Spleen (tissue), 11 donors: ENCODE data around the gene UVSSA. TPM values are rescaled to one million over a fixed set of nuclear protein-coding genes. Genes with fewer than 3 reads are reported as not detected.

Source experiments
- DNase-seq: peaks from one replicate; pipeline ENCODE4 v3.0.0-alpha.2; 2020
- H3K27ac ChIP-seq, 8 donors: fragments of 200-600 bp; sonication (generic) in 7 of 8; 1 replicate in 4 of 8; 2 replicates in 4 of 8; pipeline versions ENCODE4 v1.5.0 to v1.8.0; 2016 to 2021; ENCODE audit warnings: inconsistent platforms in 4 of 8, mild to moderate bottlenecking in 4 of 8, moderate library complexity in 1 of 8
- H3K27me3 ChIP-seq, 7 donors: fragments of 200-600 bp; sonication (generic) in 6 of 7; replicated peaks in 1 of 7; 1 replicate in 4 of 7; 2 replicates in 3 of 7; pipeline versions ENCODE4 v1.5.0 to v1.8.0; 2016 to 2021; ENCODE audit warnings: inconsistent platforms in 3 of 7, mild to moderate bottlenecking in 1 of 7
- H3K36me3 ChIP-seq, 6 donors: fragments of 200-600 bp; sonication (generic) in 5 of 6; 1 replicate in 4 of 6; 2 replicates in 2 of 6; pipeline versions ENCODE4 v1.5.0 to v1.8.0; 2016 to 2021; ENCODE audit warnings: inconsistent platforms in 2 of 6
- H3K4me1 ChIP-seq, 6 donors: fragments of 200-600 bp; sonication (generic) in 5 of 6; 1 replicate in 3 of 6; 2 replicates in 3 of 6; pipeline versions ENCODE4 v1.5.0 to v1.8.0; 2016 to 2021; ENCODE audit warnings: inconsistent platforms in 3 of 6
- H3K4me3 ChIP-seq, 8 donors: fragments of 200-600 bp; sonication (generic) in 7 of 8; 1 replicate in 4 of 8; 2 replicates in 4 of 8; pipeline versions ENCODE4 v1.5.0 to v1.8.0; 2016 to 2021; ENCODE audit warnings: inconsistent platforms in 4 of 8, mild to moderate bottlenecking in 4 of 8, moderate library complexity in 2 of 8
- H3K9me3 ChIP-seq, 8 donors: fragments of 200-600 bp; sonication (generic) in 7 of 8; 1 replicate in 4 of 8; 2 replicates in 4 of 8; pipeline versions ENCODE4 v1.5.0 to v1.8.0; 2016 to 2021; ENCODE audit warnings: inconsistent platforms in 4 of 8
- POLR2A ChIP-seq, 3 donors: fragments of 450-650 bp; IDR thresholded peaks; one replicate each; pipeline ENCODE4 v1.5.1; 2017; ENCODE audit warnings: antibody characterized with exemption in 3 of 3, mild to moderate bottlenecking in 1 of 3
- POLR2AphosphoS5 ChIP-seq, 3 donors: sonication (generic); formaldehyde crosslinking; IDR thresholded peaks; one replicate each; pipeline ENCODE4 v1.5.1; 2017; ENCODE audit warnings: antibody characterized with exemption in 3 of 3
- WGBS, 5 donors: extraction: QIAGEN DNeasy Blood & Tissue Kit in 3 of 5; methylation state at CpG; one replicate each; pipeline versions ENCODE4 v1.1.5 to v1.1.7; 2013 to 2018; 5-methylcytosine and 5-hydroxymethylcytosine counted together
- intact Hi-C: fragments of 100-400 bp; cut with DNase I; formaldehyde crosslinking; loops from one replicate; pipeline ENCODE4 v1.15.0; 2023; ENCODE audit warnings: low total_unique reads
- polyA plus RNA-seq, 3 donors: library from polyadenylated mRNA; stranded (reverse); fragments of 200-250 nt; gene quantifications; one replicate each; pipeline ENCODE4 v1.2.1, GENCODE V29; 2013
- total RNA-seq, 7 donors: library from RNA; depleted of rRNA in 3 of 7; stranded (reverse); fragments of >200 nt in 3 of 7; fragmentation: NEBNext Ultra II Directional in 4 of 7; extraction: Animal tissue kit (Norgen Biotek cat#: 25700) in 4 of 7; gene quantifications; one replicate each; pipeline versions ENCODE4 v1.1.0 to v1.2.1, GENCODE V29; 2016 to 2021
- TF ChIP-seq, protein P1 (sequence below), 11 experiments: fragments of 200-600 bp in 7 of 11; fragments of 450-650 bp in 4 of 11; sonication (generic) in 4 of 11; IDR thresholded peaks in 8 of 11; conservative IDR thresholded peaks in 3 of 11; 1 replicate in 7 of 11; 2 replicates in 4 of 11; pipeline versions ENCODE4 v1.4.0 to v1.8.0; 2016 to 2021; ENCODE audit warnings: antibody characterized with exemption in 11 of 11, inconsistent platforms in 4 of 11, mild to moderate bottlenecking in 1 of 11
- donor health status: healthy with polysubstance abuse.
- donor health status: DM: no; HTN: no; CAD: no; lungs with moderate emphysema.
- donor health status: DM: no; HTN: no; CAD: no.
- donor health status: Bipolar disorder and iron deficiency.
- donor health status: healthy.
- donor health status: DM: no; HTN: no; CAD: no.
- donor health status: DM: yes; HTN: yes; CAD: no.

The UVSSA gene
- total and polyA plus RNA-seq, 10 donors, result 3.0 to 54.0 (median 26.8) TPM

GRCh38 chr4:1358421-1359143 lies 11.6 kb downstream of the UVSSA start:
- no peak overlapping the region for H3K4me3 ChIP-seq
- TF ChIP-seq POLR2AphosphoS5 (IDR thresholded peaks at IDR 0.05) (no peak), POLR2A (IDR thresholded peaks at IDR 0.05) (no peak)
- TF ChIP-seq, protein P1, sequence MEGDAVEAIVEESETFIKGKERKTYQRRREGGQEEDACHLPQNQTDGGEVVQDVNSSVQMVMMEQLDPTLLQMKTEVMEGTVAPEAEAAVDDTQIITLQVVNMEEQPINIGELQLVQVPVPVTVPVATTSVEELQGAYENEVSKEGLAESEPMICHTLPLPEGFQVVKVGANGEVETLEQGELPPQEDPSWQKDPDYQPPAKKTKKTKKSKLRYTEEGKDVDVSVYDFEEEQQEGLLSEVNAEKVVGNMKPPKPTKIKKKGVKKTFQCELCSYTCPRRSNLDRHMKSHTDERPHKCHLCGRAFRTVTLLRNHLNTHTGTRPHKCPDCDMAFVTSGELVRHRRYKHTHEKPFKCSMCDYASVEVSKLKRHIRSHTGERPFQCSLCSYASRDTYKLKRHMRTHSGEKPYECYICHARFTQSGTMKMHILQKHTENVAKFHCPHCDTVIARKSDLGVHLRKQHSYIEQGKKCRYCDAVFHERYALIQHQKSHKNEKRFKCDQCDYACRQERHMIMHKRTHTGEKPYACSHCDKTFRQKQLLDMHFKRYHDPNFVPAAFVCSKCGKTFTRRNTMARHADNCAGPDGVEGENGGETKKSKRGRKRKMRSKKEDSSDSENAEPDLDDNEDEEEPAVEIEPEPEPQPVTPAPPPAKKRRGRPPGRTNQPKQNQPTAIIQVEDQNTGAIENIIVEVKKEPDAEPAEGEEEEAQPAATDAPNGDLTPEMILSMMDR (IDR thresholded peaks at IDR 0.05 in 8 of 11, conservative IDR thresholded peaks at IDR 0.05 in 3 of 11), result no peak
- H3K4me1 ChIP-seq, result peaks cover 0 to 18% (median 4%) of the 10 kb centered on the region in 6 donors
- H3K27ac ChIP-seq, result no peak overlapping the region
- WGBS, 5 donors, result 95 to 96% (median 96%) methylated on average over 38 of the region's 38 CpGs
- peaks cover 0 to 95% (median 36%) of the 10 kb centered on the region in 6 donors for H3K36me3 ChIP-seq
- no peaks in the 10 kb centered on the region for H3K27me3 ChIP-seq
- intact Hi-C loops, result loop anchor here (5.0 kb wide), 1 partner anchor 269 kb away; no protein-coding TSS in a partner anchor
- H3K9me3 ChIP-seq, result no peaks in the 10 kb centered on the region
- DNase-seq, result no peak

GRCh38 chr4:1359144-1359501 lies 12.1 kb downstream of the UVSSA start:
- no peak overlapping the region for H3K27ac ChIP-seq
- H3K4me1 ChIP-seq, result peaks cover 0 to 18% (median 4%) of the 10 kb centered on the region in 6 donors
- TF ChIP-seq POLR2AphosphoS5 (IDR thresholded peaks at IDR 0.05) (no peak), POLR2A (IDR thresholded peaks at IDR 0.05) (no peak)
- TF ChIP-seq, protein P1 (IDR thresholded peaks at IDR 0.05 in 8 of 11, conservative IDR thresholded peaks at IDR 0.05 in 3 of 11), result no peak
- no peak overlapping the region for H3K4me3 ChIP-seq
- peaks cover 0 to 90% (median 31%) of the 10 kb centered on the region in 6 donors for H3K36me3 ChIP-seq
- no peak for DNase-seq
- 86 to 95% (median 91%) methylated on average over 14 of the region's 14 CpGs for WGBS, 5 donors
- H3K9me3 ChIP-seq, result no peaks in the 10 kb centered on the region
- no peaks in the 10 kb centered on the region for H3K27me3 ChIP-seq
- intact Hi-C loops, result loop anchor here (5.0 kb wide), 1 partner anchor 268 kb away; no protein-coding TSS in a partner anchor

- no peak overlapping the region for H3K4me3 ChIP-seq
- no peaks in the 10 kb centered on the region for H3K27me3 ChIP-seq
- TF ChIP-seq POLR2A (IDR thresholded peaks at IDR 0.05), result no peak
- H3K27ac ChIP-seq, result peak overlapping the region in 3 of 8 donors; percentile 4 to 67 (median 46)
- H3K36me3 ChIP-seq, result peaks cover 0 to 90% (median 26%) of the 10 kb centered on the region in 6 donors
- DNase-seq, result no peak
- no peaks in the 10 kb centered on the region for H3K9me3 ChIP-seq
- intact Hi-C loops, result loop anchor here (5.0 kb wide), 1 partner anchor 267 kb away; no protein-coding TSS in a partner anchor
- 88 to 94% (median 91%) methylated on average over 11 to 16 of the region's 16 CpGs for WGBS, 5 donors
- H3K4me1 ChIP-seq, result peaks cover 0 to 18% (median 4%) of the 10 kb centered on the region in 6 donors
Measured at GRCh38 chr4:1359976-1360375, 13.0 kb downstream of the UVSSA start.

DNA sequence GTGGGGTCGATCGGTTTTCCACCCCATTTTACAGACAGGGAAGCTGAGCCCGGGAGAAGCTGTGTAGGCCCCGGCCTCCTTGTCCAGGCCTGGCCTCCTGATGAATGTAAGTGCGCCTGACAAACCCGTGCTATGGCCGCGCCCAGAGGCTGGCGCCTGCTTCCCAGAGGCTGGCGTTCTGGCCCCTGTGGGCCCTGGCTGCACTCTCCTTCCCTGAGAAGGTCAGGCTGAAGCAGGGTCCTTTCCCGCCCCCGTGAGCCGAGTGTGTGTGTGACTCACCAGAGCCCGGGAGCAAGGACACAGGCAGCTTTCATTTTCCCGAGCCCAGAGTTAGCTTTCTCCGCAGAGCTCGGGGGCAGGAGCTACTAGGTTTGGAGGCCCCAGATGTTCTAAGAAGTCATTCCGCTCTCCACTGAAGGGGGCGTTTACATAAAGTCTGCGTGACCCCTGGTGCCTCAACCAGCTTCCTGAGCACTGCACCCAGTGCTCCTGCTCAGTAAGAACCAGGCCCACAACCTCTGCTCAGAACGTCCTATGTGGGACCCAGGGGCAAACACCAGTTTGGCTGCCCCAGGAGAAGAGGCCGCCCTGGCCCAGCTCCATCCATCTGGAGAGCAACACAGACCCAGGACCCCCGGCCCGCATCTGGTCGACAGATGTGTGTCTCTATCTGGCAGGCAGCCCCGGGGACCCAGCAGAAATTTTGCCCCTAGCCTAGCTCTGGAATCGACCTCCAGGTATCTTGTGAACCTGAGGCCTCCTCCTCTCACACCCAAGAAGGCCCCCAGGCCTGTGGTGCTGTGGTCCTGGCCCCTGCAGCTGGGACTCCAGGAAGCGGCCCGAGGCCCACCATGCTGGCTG lies 13.6 kb downstream of the UVSSA start:
- intact Hi-C loops, result no loop called here
- TF ChIP-seq POLR2A (IDR thresholded peaks at IDR 0.05), result no peak
- TF ChIP-seq, protein P1 (IDR thresholded peaks at IDR 0.05 in 8 of 11, conservative IDR thresholded peaks at IDR 0.05 in 3 of 11), result no peak
- peak in 2 of 3 donors; percentile 11 to 55 for TF ChIP-seq POLR2AphosphoS5 (IDR thresholded peaks at IDR 0.05)
- Histone ChIP-seq H3K4me1 (peaks cover 0 to 18% (median 4%) of the 10 kb centered on the region in 6 donors), H3K9me3 (no peaks in the 10 kb centered on the region), H3K36me3 (peaks cover 0 to 90% (median 20%) of the 10 kb centered on the region in 6 donors), H3K27me3 (no peaks in the 10 kb centered on the region), H3K4me3 (no peak overlapping the region), H3K27ac (peak overlapping the region in 2 of 8 donors; percentile 46 to 67)
- WGBS, 5 donors, result 79 to 90% (median 89%) methylated on average over 13 to 29 of the region's 29 CpGs
- DNase-seq, result no peak
